HG02852 (cell line): Measurements from ENCODE around the gene PDE11A.

Source experiments
- ATAC-seq: cut with Tn5 transposase; IDR thresholded peaks from one replicate; pipeline ENCODE4 v1.9.1; 2021; ENCODE audit warnings: mild to moderate bottlenecking, moderate library complexity; ENCODE audit not compliant: unreplicated experiment

Gene PDE11A

GRCh38 chr2:177771191-177771590, 301.4 kb downstream of the PDE11A start:
- no peak for ATAC-seq

GRCh38 chr2:177767768-177768167, 304.8 kb downstream of the PDE11A start:
- ATAC-seq: no peak

- no peak for ATAC-seq
These were observed 306.9 kb downstream of the PDE11A start for GRCh38 chr2:177765698-177766097.

- ATAC-seq: peak; percentile 99
These were observed 308.9 kb downstream of the PDE11A start for GRCh38 chr2:177763531-177764265.

GRCh38 chr2:177759443-177759842, 313.1 kb downstream of the PDE11A start:
- no peak for ATAC-seq

- ATAC-seq: no peak
These were observed 313.8 kb downstream of the PDE11A start for GRCh38 chr2:177758591-177759371.

GRCh38 chr2:177756336-177756735, 316.2 kb downstream of the PDE11A start:
- ATAC-seq: no peak

- ATAC-seq: no peak
These were observed 318.1 kb downstream of the PDE11A start for GRCh38 chr2:177754492-177754873.

GRCh38 chr2:177753682-177754491, 318.7 kb downstream of the PDE11A start:
- ATAC-seq: no peak

- no peak for ATAC-seq
These were observed 324.2 kb downstream of the PDE11A start for GRCh38 chr2:177748360-177748759.

GRCh38 chr2:177747384-177747783, 325.2 kb downstream of the PDE11A start:
- no peak for ATAC-seq

- no peak for ATAC-seq
These were observed 326.2 kb downstream of the PDE11A start for GRCh38 chr2:177746358-177746757.

- no peak for ATAC-seq
These were observed 327.0 kb downstream of the PDE11A start for GRCh38 chr2:177745531-177745930.

- no peak for ATAC-seq
These were observed 329.7 kb downstream of the PDE11A start for GRCh38 chr2:177742851-177743250.

- no peak for ATAC-seq
These were observed 330.7 kb downstream of the PDE11A start for GRCh38 chr2:177741866-177742265.

- ATAC-seq: no peak
These were observed 331.9 kb downstream of the PDE11A start for GRCh38 chr2:177740700-177741099.

- ATAC-seq: no peak
These were observed 333.9 kb downstream of the PDE11A start for GRCh38 chr2:177738461-177739235.

- no peak for ATAC-seq
These were observed 337.2 kb downstream of the PDE11A start for GRCh38 chr2:177735318-177735803.

GRCh38 chr2:177733322-177733855, 339.2 kb downstream of the PDE11A start:
- no peak for ATAC-seq

- no peak for ATAC-seq
These were observed 341.2 kb downstream of the PDE11A start for GRCh38 chr2:177731384-177731783.
